Esophagus squamous epithelium (tissue), 5 donors: ENCODE measurements around the gene APMAP. TPM values are rescaled to one million over a fixed set of nuclear protein-coding genes. Genes with fewer than 3 reads are reported as not detected.

Experiments used
- DNase-seq: peaks from one replicate; lab custom pipeline; 2025; lab: John Stamatoyannopoulos, UW
- H3K27ac ChIP-seq, 4 donors: fragments of 200-600 bp; sonication (generic); one replicate each; pipeline ENCODE4 v1.5.1; 2016 to 2019; ENCODE audit warnings: mild to moderate bottlenecking in 1 of 4
- H3K27me3 ChIP-seq, 4 donors: fragments of 200-600 bp; sonication (generic); 1 replicate in 3 of 4; 2 replicates in 1 of 4; pipeline versions ENCODE4 v1.5.1 to v1.6.0; 2017 to 2021; ENCODE audit warnings: antibody characterized with exemption in 1 of 4
- H3K36me3 ChIP-seq, 3 donors: fragments of 200-600 bp; sonication (generic); one replicate each; pipeline ENCODE4 v1.5.1; 2016 to 2019
- H3K4me1 ChIP-seq, 3 donors: fragments of 200-600 bp; sonication (generic); one replicate each; pipeline ENCODE4 v1.5.1; 2017 to 2019
- H3K4me3 ChIP-seq, 4 donors: fragments of 200-600 bp; sonication (generic); 1 replicate in 3 of 4; 2 replicates in 1 of 4; pipeline ENCODE4 v1.5.1; 2016 to 2019; ENCODE audit warnings: mild to moderate bottlenecking in 2 of 4, moderate library complexity in 1 of 4
- H3K9me3 ChIP-seq, 3 donors: fragments of 200-600 bp; sonication (generic); one replicate each; pipeline ENCODE4 v1.5.1; 2016 to 2019
- POLR2A ChIP-seq, 4 donors: fragments of 450-650 bp; IDR thresholded peaks; one replicate each; pipeline ENCODE4 v1.6.1; 2017; ENCODE audit warnings: antibody characterized with exemption in 4 of 4, mild to moderate bottlenecking in 4 of 4, moderate library complexity in 3 of 4
- WGBS, 2 donors: methylation state at CpG; one replicate each; pipeline ENCODE4 v1.1.5; 2018; 5-methylcytosine and 5-hydroxymethylcytosine counted together
- intact Hi-C: fragments of 100-400 bp; cut with DNase I; formaldehyde crosslinking; loops from one replicate; pipeline ENCODE4 v1.15.0; 2022
- total RNA-seq, 4 donors: library from RNA; depleted of rRNA; stranded (reverse); fragments of >200 nt; gene quantifications; one replicate each; pipeline ENCODE4 v1.1.0, GENCODE V29; 2016
- TF ChIP-seq, protein P1 (sequence below), 6 experiments: fragments of 450-650 bp in 4 of 6; fragments of 200-600 bp in 2 of 6; sonication (generic) in 2 of 6; IDR thresholded peaks; one replicate each; pipeline ENCODE4 v1.5.1; 2016 to 2019; ENCODE audit warnings: antibody characterized with exemption in 6 of 6, mild to moderate bottlenecking in 4 of 6, moderate library complexity in 4 of 6
- donor health status: DM: yes; HTN: yes; CAD: no.

The APMAP gene
- total RNA-seq, 4 donors from 2014 or later: 16.7 to 38.4 (median 25.6) TPM

GRCh38 chr20:24998121-24998520 is 5.6 kb upstream of the APMAP start:
- no peak for DNase-seq
- Histone ChIP-seq H3K4me1 (peaks cover 13 to 77% (median 32%) of the 10 kb centered on the region in 3 donors), H3K4me3 (no peak overlapping the region), H3K9me3 (no peaks in the 10 kb centered on the region), H3K27ac (peak overlapping the region in 3 of 4 donors; percentile 12 to 69 (median 61)), H3K27me3 (no peaks in the 10 kb centered on the region), H3K36me3 (no peaks in the 10 kb centered on the region)
- TF ChIP-seq, protein P1, sequence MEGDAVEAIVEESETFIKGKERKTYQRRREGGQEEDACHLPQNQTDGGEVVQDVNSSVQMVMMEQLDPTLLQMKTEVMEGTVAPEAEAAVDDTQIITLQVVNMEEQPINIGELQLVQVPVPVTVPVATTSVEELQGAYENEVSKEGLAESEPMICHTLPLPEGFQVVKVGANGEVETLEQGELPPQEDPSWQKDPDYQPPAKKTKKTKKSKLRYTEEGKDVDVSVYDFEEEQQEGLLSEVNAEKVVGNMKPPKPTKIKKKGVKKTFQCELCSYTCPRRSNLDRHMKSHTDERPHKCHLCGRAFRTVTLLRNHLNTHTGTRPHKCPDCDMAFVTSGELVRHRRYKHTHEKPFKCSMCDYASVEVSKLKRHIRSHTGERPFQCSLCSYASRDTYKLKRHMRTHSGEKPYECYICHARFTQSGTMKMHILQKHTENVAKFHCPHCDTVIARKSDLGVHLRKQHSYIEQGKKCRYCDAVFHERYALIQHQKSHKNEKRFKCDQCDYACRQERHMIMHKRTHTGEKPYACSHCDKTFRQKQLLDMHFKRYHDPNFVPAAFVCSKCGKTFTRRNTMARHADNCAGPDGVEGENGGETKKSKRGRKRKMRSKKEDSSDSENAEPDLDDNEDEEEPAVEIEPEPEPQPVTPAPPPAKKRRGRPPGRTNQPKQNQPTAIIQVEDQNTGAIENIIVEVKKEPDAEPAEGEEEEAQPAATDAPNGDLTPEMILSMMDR (IDR thresholded peaks at IDR 0.05): no peak
- no peak for TF ChIP-seq POLR2A (IDR thresholded peaks at IDR 0.05)
- intact Hi-C loops: loop anchor here (5.0 to 10.0 kb wide), 2 partner anchors 179 to 397 kb away; partner anchors contain the start of gene ABHD12
- WGBS, 2 donors: 62 to 72% methylated on average over 2 to 3 of the region's 3 CpGs

DNA sequence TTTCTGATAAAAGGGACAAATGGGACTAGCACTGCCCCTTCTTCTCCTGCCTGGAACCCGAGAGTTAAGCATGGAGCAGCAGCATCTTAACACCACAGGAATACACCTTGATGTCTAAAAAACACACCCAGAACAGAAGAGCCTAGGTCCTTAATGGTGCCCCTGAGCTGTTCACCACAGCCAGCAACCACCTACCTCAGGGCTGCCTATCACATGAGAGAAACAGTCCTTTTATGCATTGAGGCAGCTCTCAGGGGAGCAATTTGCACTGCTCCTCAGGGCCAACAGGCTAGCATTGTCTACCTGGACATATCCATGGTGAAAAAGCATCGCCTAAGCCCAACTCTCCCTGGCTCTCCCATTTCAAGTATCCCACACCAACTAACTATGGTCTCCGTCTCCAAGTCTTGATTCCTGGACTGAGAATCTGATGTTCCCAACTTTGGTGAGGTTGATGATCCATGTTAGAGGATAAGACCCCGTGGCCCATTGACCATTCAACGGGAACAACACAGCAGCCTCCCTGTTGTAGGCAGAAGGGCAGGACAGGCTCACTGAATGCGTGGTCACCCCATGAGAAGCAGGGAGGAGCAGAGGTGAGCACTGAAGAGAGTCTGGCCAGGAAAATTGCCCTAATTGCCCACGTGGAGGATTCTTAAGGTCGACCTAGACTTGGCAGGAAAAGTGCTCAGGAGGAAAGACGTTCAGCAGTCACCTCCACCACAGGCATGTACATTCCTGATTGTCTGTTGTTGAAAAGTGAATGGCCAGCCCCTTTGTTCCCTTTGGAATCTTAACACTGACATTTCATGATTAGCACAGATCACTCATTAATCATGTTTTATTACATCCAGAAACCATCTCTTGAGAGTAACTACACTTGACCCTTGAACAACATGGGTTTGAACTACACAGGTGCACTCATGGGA is 4.2 kb upstream of the APMAP start:
- peaks cover 13 to 87% (median 32%) of the 10 kb centered on the region in 3 donors for H3K4me1 ChIP-seq

DNA sequence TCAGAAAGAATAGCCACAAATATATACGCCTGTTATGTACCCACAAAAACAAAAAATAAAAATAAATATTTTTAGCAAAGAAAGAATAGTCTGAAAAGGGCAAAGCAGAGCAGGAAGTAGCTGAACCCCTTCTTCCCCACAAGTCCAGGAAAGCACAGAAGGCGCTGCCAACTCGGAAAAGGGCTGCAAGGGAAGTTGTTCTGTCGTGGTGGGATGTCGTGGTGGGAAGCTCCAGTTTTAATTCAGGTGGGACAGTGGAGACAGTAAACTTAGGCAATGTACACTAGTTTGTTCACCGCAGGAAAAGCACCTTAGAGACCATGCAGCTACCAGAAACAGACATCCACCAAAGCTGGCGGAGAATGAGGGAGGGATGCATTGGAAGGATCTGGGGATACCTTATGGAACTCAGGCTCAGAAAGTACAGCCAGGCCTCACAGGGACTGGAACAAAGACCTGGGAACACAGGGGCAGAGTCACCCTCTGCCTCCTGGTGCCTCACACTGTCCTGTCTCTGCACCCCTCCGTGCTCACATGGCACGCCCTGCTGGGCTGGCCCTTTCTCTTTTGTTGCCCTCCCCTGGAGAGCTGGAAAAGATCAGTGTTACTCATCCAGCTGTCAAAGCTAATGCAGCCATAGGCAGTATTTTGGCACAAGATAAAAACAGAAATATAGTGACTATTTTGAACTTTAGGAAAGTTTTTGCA is 3.3 kb upstream of the APMAP start:
- Histone ChIP-seq H3K4me1 (peaks cover 13 to 93% (median 37%) of the 10 kb centered on the region in 3 donors), H3K27ac (no peak overlapping the region), H3K4me3 (no peak overlapping the region), H3K9me3 (no peaks in the 10 kb centered on the region), H3K27me3 (no peaks in the 10 kb centered on the region), H3K36me3 (no peaks in the 10 kb centered on the region)
- intact Hi-C loops: loop anchor here (2.0 to 10.0 kb wide), 3 partner anchors 69 to 399 kb away; partner anchors contain the start of gene ABHD12
- TF ChIP-seq POLR2A (IDR thresholded peaks at IDR 0.05): no peak
- TF ChIP-seq, protein P1 (IDR thresholded peaks at IDR 0.05): no peak
- 65 to 72% methylated on average over 9 of the region's 9 CpGs for WGBS, 2 donors
- no peak for DNase-seq

More for the DNA sequence above, 4.2 kb upstream of the APMAP start:
- DNase-seq: no peak
- Histone ChIP-seq H3K4me3 (no peak overlapping the region), H3K36me3 (no peaks in the 10 kb centered on the region), H3K9me3 (no peaks in the 10 kb centered on the region), H3K27ac (no peak overlapping the region), H3K27me3 (no peaks in the 10 kb centered on the region)
- intact Hi-C loops: loop anchor here (5.0 to 10.0 kb wide), 2 partner anchors 181 to 398 kb away; partner anchors contain the start of gene ABHD12
- TF ChIP-seq, protein P1 (IDR thresholded peaks at IDR 0.05): no peak
- TF ChIP-seq POLR2A (IDR thresholded peaks at IDR 0.05): no peak
- WGBS, 2 donors: 65 to 66% methylated on average over 8 to 9 of the region's 9 CpGs

DNA sequence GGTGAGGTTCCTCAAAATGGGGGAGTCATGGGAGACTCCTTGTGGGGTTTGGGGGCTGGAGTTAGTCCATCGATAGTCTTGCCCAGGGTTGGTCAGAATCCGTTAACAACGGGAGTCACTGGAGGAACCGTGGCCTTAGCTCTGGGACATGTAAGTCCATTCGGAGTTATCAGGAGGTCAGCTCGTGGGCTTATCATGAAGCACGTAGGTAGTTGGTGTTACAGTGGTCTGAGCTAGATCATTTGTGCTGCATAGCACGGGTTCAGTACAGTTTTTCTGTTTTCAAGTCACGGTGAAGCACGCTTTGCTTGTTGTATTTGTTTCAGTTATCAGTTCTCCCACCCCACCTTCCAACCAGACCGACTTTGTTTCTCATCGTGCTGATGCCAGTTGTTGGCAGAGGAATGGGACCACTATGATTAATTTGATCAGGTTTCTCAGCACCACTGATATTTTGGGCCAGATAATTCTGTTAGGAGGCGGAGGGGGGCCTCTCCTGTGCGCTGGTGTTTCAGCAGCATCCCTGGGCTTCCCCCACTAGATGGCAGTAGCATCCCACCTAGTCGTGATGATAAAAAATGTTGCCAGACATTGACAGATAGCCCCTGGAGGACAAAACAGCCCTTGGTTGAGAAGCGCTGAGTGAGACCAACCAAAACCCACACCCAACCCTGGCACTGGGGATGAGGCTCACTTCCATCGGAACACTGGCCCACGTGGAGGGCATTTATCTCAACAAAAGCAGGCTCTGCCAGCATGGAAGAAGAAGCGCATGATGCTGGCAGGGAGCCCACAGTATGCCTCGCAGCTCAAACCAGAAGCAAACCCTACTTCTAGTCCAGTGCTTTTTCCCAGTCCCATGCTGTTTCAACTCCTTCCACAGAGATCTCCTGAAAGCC is 2.2 kb upstream of the APMAP start:
- intact Hi-C loops: loop anchor here (2.0 to 10.0 kb wide), 3 partner anchors 70 to 400 kb away; partner anchors contain the start of gene ABHD12
- no peak for DNase-seq
- H3K27ac ChIP-seq: peak overlapping the region in 1 of 4 donors; percentile 37
- WGBS, 2 donors: 43 to 46% methylated on average over 11 to 17 of the region's 20 CpGs
- no peaks in the 10 kb centered on the region for H3K27me3 ChIP-seq
- H3K4me1 ChIP-seq: peaks cover 9 to 85% (median 30%) of the 10 kb centered on the region in 3 donors
- TF ChIP-seq, protein P1 (IDR thresholded peaks at IDR 0.05): peak; percentile 78 to 97 (median 93)
- no peak for TF ChIP-seq POLR2A (IDR thresholded peaks at IDR 0.05)
- peak overlapping the region in 2 of 4 donors; percentile 18 to 52 for H3K4me3 ChIP-seq
- H3K9me3 ChIP-seq: no peaks in the 10 kb centered on the region
- H3K36me3 ChIP-seq: no peaks in the 10 kb centered on the region
